DOHH2 (cell line): ENCODE data around the gene GPR22.

Experiments
- CTCF ChIP-seq: fragments of 200-600 bp; sonication (generic); IDR thresholded peaks from one replicate; pipeline ENCODE4 v1.5.1; 2014; ENCODE audit warnings: antibody characterized with exemption, mild to moderate bottlenecking, low read depth, low read length; ENCODE audit not compliant: poor library complexity, severe bottlenecking
- EZH2phosphoT487 ChIP-seq: fragments of 200-600 bp; sonication (generic); IDR thresholded peaks from 2 replicates; pipeline ENCODE4 v1.6.1; 2017; ENCODE audit warnings: borderline replicate concordance, mild to moderate bottlenecking, antibody characterized with exemption, low read length, moderate library complexity, mixed read lengths

GRCh38 chr7:107486041-107486440 lies 16.2 kb downstream of the GPR22 start:
- no peak for TF ChIP-seq CTCF
- TF ChIP-seq EZH2phosphoT487 = no peak
